ENCODE results near the gene CCDC24.
A peak's percentile ranks its signal among the peaks of the same experiment; 100 is the strongest.

DNA sequence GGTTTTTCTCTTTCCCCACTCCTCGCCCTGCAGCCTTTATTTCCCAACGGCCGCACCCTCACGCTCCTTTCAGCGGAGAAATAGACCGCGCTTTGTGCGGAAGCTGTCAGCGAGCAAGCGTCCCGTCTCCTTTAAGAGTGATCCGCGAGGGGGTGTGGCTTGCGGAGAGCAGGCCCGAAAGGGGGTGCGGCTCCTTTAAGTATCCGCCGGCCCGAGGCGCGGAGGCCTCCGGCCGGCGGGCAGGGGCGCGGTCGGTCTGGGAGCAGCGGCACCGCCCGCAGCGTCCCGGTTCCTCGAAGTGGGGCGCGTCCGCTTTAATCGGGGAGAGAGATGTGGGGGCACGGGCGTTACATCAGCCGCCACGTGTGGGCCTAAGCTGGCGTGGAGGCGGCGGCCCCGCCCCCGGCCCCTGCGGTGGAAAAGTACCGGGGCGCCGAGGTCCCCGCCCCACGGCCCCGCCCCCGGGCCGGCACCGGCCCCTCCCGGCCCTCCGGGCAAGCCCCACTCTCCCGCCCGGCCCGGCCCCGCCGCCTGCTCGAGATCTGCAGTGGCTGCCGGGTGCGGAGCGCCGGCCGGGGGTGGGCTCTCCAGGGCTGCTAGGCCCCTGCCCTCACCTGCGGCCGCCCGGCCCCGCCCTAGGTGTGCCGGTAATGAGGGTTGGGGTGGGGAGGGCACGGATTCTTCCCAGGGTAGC, 38.7 kb downstream of the CCDC24 start:
- TF ChIP-seq, protein P1, sequence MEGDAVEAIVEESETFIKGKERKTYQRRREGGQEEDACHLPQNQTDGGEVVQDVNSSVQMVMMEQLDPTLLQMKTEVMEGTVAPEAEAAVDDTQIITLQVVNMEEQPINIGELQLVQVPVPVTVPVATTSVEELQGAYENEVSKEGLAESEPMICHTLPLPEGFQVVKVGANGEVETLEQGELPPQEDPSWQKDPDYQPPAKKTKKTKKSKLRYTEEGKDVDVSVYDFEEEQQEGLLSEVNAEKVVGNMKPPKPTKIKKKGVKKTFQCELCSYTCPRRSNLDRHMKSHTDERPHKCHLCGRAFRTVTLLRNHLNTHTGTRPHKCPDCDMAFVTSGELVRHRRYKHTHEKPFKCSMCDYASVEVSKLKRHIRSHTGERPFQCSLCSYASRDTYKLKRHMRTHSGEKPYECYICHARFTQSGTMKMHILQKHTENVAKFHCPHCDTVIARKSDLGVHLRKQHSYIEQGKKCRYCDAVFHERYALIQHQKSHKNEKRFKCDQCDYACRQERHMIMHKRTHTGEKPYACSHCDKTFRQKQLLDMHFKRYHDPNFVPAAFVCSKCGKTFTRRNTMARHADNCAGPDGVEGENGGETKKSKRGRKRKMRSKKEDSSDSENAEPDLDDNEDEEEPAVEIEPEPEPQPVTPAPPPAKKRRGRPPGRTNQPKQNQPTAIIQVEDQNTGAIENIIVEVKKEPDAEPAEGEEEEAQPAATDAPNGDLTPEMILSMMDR (IDR thresholded peaks at IDR 0.05): peak in 2 of 4 experiments; percentile 6 to 15
- peak; percentile 59 for TF ChIP-seq POLR2A (IDR thresholded peaks at IDR 0.05)
